HG03469 (cell line): ENCODE measurements around the gene WLS.

ENCODE experiments used
- ATAC-seq: cut with Tn5 transposase; IDR thresholded peaks from one replicate; pipeline ENCODE4 v1.9.1; 2021; ENCODE audit warnings: mild to moderate bottlenecking, moderate library complexity, moderate number of reproducible peaks; ENCODE audit not compliant: unreplicated experiment

The WLS gene

GRCh38 chr1:68229650-68230483, 2.5 kb downstream of the WLS start:
- no peak for ATAC-seq

GRCh38 chr1:68228851-68229250, 3.5 kb downstream of the WLS start:
- no peak for ATAC-seq

DNA sequence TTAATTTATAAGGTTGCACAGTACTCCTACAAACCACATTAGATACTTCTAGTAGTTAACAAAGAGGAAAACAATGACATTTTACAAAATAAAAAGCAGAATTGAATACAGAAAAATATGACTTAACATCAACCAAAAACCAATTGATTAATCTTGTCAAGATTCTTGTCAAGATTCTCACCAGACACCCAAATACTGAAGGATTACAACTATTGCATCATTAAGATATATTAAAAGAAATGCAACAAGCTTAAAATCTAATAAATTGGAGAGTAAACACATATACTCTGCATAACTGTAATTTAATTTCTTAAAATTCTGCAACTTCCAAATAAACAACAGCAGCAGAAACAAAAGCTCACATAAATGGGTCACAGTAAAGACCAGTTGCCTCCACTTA, 4.7 kb downstream of the WLS start:
- ATAC-seq: no peak

- no peak for ATAC-seq
Measured at GRCh38 chr1:68225781-68226180, 6.5 kb downstream of the WLS start.

DNA sequence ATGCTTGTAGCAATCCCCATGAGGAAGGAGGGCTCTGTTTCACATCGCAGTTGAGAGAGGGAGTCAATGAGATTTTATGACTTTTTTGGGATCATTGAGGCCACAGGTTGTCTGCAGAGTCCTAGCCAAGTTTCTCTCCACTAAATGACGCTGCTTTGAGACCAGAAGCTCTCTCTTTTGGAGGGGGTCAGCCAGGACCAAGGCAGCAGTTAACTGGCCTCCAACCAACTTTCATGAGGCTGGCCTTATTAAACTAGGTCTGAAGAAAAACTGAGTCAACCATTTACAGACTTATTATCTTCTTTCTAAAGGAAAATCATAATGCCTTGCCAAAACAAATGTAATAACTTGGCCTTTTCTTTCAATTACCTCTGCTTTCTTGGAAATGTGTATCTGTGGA, 8.6 kb downstream of the WLS start:
- no peak for ATAC-seq

DNA sequence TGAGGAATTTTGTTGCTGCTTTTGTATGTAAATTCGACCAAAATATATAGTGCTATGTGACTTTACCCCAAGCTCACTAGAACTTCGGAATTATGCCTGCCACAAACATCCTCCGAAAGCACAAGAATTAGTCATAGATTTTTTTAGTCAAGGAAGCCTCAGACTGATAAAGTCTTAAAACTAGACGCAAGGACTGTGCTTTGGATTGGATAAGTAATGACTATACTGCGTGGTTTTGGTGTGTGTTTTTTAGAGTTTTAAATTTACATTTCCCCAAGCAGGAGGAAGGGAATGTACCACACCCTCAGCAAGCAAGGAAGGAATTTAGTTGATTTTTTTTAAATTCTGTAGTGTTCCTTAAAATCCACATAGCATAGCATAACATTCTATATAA, 10.3 kb downstream of the WLS start:
- no peak for ATAC-seq

DNA sequence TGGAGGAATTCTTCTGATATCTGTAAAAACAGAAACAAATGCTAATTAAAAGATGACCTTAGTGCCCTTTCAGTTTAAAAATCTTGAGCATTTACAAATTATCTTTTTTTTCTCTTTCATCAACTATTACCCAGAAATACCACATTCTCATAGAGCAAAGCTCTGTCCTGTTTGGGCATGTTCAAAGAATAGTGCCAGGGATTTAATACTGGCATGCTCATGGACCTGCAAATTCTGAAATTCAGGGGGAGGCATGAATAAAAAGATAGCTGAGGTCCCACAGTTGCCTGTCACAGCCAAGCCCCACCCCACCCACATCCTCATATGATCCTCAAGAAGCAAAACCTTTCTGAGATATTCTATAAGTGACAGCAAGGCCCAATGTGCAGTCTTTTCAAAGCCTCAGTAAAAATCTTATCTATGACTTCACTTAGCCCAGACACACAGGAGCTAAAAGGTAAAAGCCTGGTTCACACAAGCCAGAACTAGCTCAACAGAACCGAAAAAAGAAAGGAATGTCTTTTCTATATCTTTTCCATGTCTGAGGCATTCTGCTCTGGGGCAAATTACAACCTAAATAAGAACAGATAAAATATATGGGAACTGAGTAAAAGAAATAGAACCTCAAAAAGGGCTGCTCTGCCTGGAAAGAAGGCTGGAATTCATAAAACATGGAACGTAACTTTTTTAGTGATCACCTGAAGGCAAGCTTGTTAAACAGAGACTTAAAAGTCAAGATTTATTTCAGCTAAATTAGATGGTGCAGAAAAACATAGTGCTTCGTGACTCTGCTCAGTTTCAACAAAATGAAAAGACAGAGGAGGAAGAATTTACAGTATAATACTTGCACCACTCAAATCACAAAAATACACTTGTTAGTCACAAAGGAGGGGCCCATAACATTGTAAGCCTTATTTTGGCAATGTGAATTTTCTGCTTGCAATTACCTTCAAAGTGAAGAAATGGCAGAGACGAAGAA, 11.0 kb downstream of the WLS start:
- ATAC-seq: no peak

DNA sequence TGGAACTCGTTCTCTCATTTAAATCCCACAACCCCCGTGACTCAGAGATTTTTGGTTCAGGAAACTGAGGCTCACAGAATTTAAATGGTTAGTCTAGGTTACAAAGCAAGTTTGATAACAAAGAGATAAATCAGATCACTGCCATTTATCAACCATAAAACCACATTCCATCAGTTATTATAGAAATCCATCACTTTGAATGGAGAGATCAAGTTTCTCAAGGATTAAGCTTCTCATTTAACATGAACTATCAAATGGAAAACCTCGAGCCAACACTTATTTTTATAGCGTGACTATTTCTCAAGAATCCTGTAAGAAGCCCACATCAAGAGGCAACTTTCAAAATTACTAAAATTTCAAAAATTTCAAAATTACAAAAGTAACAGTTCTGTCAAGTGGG, 11.9 kb downstream of the WLS start:
- ATAC-seq: no peak

DNA sequence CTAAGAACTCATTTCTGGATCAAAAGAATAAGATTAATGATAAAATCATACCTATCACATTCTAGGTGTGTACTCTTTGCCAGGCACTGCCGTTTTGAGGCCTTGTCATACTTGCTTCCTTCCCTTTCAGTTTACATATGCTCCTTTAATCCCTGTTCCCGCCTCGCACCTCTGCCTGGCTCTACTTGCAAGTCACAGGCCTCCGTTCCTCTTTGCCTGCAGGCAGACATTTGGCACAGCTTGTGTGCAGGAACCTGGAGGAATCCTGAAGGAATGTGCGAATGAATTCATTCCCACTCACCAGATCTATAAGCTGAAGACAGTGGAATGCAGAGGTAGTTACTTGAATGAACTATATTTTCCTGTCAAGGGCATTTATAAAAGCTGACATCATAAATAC, 13.8 kb downstream of the WLS start:
- no peak for ATAC-seq

GRCh38 chr1:68217618-68218017, 14.7 kb downstream of the WLS start:
- ATAC-seq: no peak

GRCh38 chr1:68217060-68217554, 15.2 kb downstream of the WLS start:
- no peak for ATAC-seq

GRCh38 chr1:68216089-68216772, 16.1 kb downstream of the WLS start:
- ATAC-seq: no peak

GRCh38 chr1:68213843-68214242, 18.5 kb downstream of the WLS start:
- ATAC-seq: no peak

GRCh38 chr1:68211761-68212380, 20.5 kb downstream of the WLS start:
- no peak for ATAC-seq

GRCh38 chr1:68210829-68211228, 21.5 kb downstream of the WLS start:
- ATAC-seq: no peak

GRCh38 chr1:68210027-68210426, 22.3 kb downstream of the WLS start:
- ATAC-seq: no peak

- ATAC-seq: no peak
Measured at GRCh38 chr1:68206848-68207689, 25.3 kb downstream of the WLS start.

GRCh38 chr1:68205794-68206358, 26.4 kb downstream of the WLS start:
- ATAC-seq: no peak

GRCh38 chr1:68204977-68205630, 27.2 kb downstream of the WLS start:
- no peak for ATAC-seq
